Ectodermal cell (in vitro differentiated cells): ENCODE measurements around the gene UGT1A6.

ENCODE experiments used
- H3K27ac ChIP-seq: 2 replicates; pipeline ENCODE4 v1.7.0; 2013; ENCODE audit warnings: mild to moderate bottlenecking, low read depth, low read length; ENCODE audit not compliant: insufficient read depth, poor library complexity, severe bottlenecking
- H3K27me3 ChIP-seq: 2 replicates; pipeline ENCODE4 v1.7.0; 2013; ENCODE audit warnings: mild to moderate bottlenecking, low read length; ENCODE audit not compliant: insufficient read depth, control insufficient read depth, poor library complexity, severe bottlenecking
- H3K36me3 ChIP-seq: one replicate; pipeline ENCODE4 v1.7.0; 2013; ENCODE audit warnings: low read length; ENCODE audit not compliant: control insufficient read depth, insufficient read depth
- H3K4me1 ChIP-seq: one replicate; pipeline ENCODE4 v1.7.0; 2013; ENCODE audit warnings: low read length; ENCODE audit not compliant: control insufficient read depth, insufficient read depth
- H3K4me3 ChIP-seq: 2 replicates; pipeline ENCODE4 v1.7.0; 2013; ENCODE audit warnings: low read depth, low read length, control low read depth; ENCODE audit not compliant: insufficient read depth
- H3K9me3 ChIP-seq: 2 replicates; pipeline ENCODE4 v1.7.0; 2013; ENCODE audit warnings: mild to moderate bottlenecking, low read length, moderate library complexity; ENCODE audit not compliant: control insufficient read depth
- WGBS, 2 experiments: methylation state at CpG; one replicate each; pipeline ENCODE4 v1.1.7; 2013; ENCODE audit warnings: missing lambda C conversion rate in 2 of 2; 5-methylcytosine and 5-hydroxymethylcytosine counted together

The UGT1A6 gene

DNA sequence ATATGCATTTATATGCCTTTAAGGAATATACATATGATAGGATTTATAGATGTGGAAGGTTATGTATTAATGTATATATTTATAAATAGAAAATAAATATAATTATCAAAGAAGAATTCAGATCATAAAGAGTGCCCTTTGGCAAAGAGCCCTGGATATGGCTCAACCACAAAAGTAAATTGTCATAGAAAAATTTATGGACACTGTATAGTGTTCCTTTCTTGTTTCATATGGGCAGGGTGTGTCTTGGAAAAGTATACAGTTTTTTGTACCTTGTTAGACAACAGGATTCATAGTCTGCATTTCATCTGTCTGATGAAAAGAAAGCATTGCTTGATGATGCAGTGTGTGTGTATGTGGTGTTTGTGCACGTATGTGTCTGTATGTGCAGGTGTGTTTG, 8.1 kb upstream of the UGT1A6 start:
- no peak overlapping the region for H3K4me3 ChIP-seq
- H3K27me3 ChIP-seq: no peaks in the 10 kb centered on the region
- no peak overlapping the region for H3K27ac ChIP-seq
- no peaks in the 10 kb centered on the region for H3K9me3 ChIP-seq
- no peaks in the 10 kb centered on the region for H3K36me3 ChIP-seq
- WGBS, 2 experiments: 67 to 91% methylated on average over 1 of the region's 1 CpG
- no peaks in the 10 kb centered on the region for H3K4me1 ChIP-seq

DNA sequence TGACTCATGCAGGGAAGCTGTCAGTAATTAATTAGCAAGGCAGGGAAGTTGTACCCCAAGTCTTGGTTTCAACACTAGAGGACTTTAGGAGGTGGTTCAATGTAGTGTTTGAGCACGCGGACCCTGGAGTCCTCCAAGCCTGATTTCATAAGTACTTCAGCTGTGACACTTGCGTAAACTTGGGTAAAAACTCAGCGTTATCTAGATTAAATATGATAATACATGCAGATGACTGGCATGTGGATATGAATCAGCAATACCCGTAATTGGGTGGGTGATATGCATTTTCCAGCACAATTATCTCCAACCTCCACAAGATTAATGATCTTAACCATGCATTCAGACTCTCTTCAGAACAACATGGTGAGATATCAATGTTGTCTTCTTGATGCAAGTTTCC, 5.8 kb upstream of the UGT1A6 start:
- 86 to 92% methylated on average over 5 of the region's 5 CpGs for WGBS, 2 experiments
- no peaks in the 10 kb centered on the region for H3K36me3 ChIP-seq
- H3K27ac ChIP-seq: no peak overlapping the region
- no peak overlapping the region for H3K4me3 ChIP-seq
- H3K27me3 ChIP-seq: no peaks in the 10 kb centered on the region
- no peaks in the 10 kb centered on the region for H3K4me1 ChIP-seq
- no peaks in the 10 kb centered on the region for H3K9me3 ChIP-seq

DNA sequence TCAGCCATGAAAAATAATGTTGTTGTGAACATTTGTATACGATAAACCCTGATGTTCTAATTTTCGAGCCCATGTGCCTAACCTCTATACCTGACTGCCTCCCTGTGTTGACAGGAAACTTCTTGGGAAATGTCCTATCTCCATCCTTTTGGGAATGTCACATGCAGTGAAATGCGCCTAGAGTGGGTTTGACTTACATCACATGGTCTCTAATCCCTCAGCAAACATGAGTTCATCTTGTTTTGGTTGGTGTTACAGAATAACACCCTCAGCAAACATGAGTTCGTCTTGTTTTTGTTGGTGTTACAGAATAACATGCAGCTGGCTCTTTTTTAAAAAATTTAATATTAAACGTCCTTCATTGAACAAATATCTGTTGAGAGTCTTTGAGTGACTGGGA, 4.3 kb upstream of the UGT1A6 start:
- H3K27ac ChIP-seq: no peak overlapping the region
- H3K4me3 ChIP-seq: no peak overlapping the region
- no peaks in the 10 kb centered on the region for H3K27me3 ChIP-seq
- H3K36me3 ChIP-seq: no peaks in the 10 kb centered on the region
- no peaks in the 10 kb centered on the region for H3K4me1 ChIP-seq
- WGBS, 2 experiments: 94% methylated on average over 5 of the region's 5 CpGs
- H3K9me3 ChIP-seq: no peaks in the 10 kb centered on the region

DNA sequence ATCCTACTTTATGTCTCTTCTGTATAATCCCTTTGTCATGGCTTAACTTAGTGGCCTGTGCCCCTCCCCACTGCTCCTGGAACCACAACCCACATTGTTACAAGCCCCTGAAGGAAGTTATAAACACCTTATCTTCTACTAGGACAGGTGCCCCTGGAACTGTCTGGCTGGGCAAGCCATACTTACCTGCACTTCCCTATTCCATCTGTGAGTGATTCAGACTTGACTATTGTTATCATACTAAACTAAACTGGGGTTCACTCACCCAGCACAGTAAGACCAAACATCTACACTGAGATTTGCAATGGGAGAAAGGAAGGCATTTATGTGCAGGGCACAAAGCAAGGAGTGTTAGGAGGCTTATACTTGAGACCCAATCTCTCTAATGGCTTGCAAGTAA, 3.7 kb upstream of the UGT1A6 start:
- H3K36me3 ChIP-seq: no peaks in the 10 kb centered on the region
- no peaks in the 10 kb centered on the region for H3K27me3 ChIP-seq
- H3K4me1 ChIP-seq: no peaks in the 10 kb centered on the region
- no peak overlapping the region for H3K4me3 ChIP-seq
- no peaks in the 10 kb centered on the region for H3K9me3 ChIP-seq
- H3K27ac ChIP-seq: no peak overlapping the region

DNA sequence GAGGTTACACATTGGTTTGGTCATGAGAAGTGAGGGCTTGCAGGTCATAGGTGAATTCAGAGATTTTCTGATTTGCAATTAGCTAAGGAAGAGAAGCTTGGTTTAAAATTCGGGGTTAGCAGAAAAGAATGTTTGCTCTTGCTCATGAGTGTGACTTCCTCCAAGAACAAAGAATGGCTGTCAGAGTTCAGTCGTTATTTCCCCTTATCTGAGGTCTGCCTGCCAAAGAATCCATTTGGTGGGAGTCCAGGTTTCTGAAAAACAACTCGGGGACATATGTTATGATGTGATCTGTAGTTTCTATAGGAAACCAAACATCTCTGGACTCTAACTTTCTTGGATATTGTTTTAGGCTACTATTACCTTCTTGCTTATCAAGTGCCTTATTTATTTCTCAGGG, 3.2 kb upstream of the UGT1A6 start:
- Histone ChIP-seq H3K27me3 (no peaks in the 10 kb centered on the region), H3K9me3 (no peaks in the 10 kb centered on the region), H3K27ac (no peak overlapping the region), H3K4me1 (no peaks in the 10 kb centered on the region), H3K36me3 (no peaks in the 10 kb centered on the region), H3K4me3 (no peak overlapping the region)
- 88% methylated on average over 3 of the region's 3 CpGs for WGBS, 2 experiments

DNA sequence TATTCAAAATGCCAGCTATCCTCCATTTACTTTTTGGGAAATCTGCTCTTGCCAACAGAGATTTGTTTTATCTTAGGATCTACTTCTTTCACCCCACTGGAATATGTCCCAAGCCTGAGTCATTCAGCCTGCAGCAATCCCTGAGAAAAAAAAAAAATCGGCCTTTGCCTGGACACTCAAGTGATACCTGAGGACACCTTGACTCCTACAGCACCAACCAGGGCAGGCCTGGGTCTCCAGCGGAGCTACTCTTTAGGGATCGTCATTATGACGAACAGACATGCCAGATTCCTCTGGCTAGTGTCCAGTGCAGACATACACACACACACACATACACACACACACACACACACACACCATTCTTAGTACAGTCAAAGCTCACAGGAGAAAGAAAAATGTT, 2.2 kb upstream of the UGT1A6 start:
- H3K27me3 ChIP-seq: no peaks in the 10 kb centered on the region
- no peaks in the 10 kb centered on the region for H3K9me3 ChIP-seq
- H3K27ac ChIP-seq: no peak overlapping the region
- H3K36me3 ChIP-seq: no peaks in the 10 kb centered on the region
- WGBS, 2 experiments: 91 to 95% methylated on average over 4 of the region's 4 CpGs
- H3K4me1 ChIP-seq: no peaks in the 10 kb centered on the region
- H3K4me3 ChIP-seq: no peak overlapping the region

DNA sequence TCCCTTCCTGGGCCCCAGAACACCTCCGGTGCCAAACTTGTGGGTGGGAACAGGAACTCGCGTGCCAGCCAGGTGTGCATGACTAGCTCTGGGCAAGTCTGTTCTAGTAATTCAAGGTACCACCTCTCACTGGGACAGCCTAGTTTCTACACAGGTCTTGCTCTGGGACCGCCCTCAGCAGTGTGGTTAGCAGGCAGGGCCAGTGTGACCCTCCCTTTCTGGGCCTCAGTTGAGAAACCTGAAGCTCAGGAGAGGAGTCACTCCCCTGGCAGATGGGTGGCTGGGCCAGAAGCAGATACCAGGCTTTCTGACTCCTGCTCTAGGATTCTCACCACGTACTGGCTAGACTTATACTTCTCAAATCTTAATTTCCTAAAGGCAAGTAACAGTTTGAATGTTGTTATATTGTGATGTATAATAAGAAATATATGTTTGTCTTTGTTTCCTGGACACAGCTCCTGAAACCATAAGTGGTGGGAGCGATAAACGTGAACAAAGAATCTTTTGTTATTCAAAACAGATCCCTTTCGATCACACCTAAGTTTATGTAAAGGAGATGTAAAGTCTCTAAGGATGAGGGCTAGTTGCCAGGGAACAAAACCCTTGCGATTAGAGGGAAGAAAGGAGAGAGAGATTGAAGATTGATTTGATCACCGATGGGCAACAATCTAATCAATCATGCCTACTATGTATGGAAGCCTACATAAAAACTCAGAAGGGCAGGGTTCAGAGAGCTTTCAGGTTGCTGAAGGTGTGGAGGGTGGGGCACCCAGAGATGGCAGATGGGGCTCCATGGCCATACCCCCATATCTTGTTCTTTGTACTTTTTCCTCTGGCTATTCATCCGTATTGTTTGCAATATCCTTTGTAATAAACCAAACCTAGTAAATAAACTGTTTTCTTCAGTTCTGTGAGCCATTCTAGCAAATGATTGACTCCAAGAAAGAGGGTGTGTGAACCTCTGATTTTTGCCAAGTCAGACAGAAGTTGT, 952 bp upstream of the UGT1A6 start:
- Histone ChIP-seq H3K4me3 (no peak overlapping the region), H3K9me3 (no peaks in the 10 kb centered on the region), H3K27me3 (no peaks in the 10 kb centered on the region), H3K4me1 (no peaks in the 10 kb centered on the region), H3K27ac (no peak overlapping the region), H3K36me3 (no peaks in the 10 kb centered on the region)
- WGBS, 2 experiments: 86 to 87% methylated on average over 10 of the region's 11 CpGs

DNA sequence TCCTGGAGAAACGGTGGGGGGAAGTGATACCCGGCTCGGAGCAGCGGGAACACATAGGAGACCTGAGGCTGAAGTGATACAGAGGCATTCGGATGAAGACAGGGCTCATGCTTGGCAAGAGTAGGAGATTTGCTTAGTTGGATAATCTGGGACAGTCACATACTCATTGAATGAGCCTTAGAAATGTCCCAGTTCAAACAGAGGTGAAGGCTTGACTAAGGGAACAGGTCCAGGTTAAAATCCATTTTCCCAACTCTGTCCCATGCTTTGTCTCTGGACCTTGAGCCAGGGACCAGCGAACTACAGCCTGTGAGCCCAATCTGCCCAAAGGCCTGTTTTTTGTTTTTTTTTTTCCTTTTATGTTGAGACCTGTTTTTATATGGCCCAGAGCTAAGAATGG, 1.3 kb downstream of the UGT1A6 start:
- Histone ChIP-seq H3K27ac (no peak overlapping the region), H3K4me1 (no peaks in the 10 kb centered on the region), H3K27me3 (no peaks in the 10 kb centered on the region), H3K36me3 (no peaks in the 10 kb centered on the region), H3K9me3 (no peaks in the 10 kb centered on the region), H3K4me3 (no peak overlapping the region)
- 80 to 82% methylated on average over 6 of the region's 6 CpGs for WGBS, 2 experiments

DNA sequence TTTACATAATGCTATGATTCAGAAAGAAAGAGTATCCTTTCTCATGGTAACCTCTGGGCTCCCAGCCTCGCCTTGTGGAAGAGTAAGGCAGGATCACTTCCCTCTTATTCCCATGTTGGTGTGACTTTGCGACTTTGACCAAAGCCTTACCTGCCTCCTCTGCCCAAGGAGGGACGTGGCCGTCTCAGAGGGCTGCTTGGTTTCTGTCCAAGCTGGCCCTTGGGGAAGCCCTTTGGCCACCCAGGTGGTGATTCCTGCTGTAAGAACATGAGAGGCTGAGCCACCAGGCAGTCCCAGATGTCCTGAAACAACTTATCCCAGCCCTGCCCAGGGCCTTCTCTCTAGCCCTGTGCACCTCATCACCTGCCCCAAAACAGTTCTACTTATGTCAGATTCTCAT, 6.0 kb downstream of the UGT1A6 start:
- Histone ChIP-seq H3K4me3 (no peak overlapping the region), H3K9me3 (no peaks in the 10 kb centered on the region), H3K27ac (no peak overlapping the region), H3K36me3 (no peaks in the 10 kb centered on the region), H3K4me1 (peaks cover 8% of the 10 kb centered on the region), H3K27me3 (no peaks in the 10 kb centered on the region)
- 75 to 87% methylated on average over 4 of the region's 4 CpGs for WGBS, 2 experiments

DNA sequence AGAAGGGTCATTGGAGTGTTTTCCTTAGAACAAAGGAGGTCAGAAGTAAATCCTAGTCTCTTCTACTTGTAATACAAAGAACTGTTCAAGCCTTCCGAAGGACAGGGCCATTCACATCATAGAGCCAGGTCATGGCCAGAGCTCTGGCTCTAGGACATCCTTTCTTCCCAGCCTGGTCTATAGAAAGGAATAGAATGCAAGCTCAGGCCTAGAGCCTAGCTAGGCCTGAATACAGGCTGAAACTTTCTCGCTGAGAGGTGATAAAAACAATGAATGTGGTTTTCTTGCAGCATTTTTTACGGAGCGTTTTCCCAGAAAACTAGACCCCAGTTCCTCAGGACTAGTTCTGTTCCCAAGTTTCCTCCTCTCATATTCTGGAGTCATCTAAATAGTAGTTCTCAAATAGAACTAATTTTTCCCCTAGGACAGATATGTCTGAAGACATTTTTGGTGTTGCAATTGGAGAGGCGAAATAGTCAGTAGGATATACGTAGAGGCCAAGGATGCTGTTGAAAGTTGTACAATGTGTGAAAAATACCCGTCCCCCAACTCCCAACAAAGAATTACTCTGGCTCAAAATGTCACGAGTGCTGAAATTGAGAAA, 6.8 kb downstream of the UGT1A6 start:
- 83 to 84% methylated on average over 8 of the region's 8 CpGs for WGBS, 2 experiments

More for the DNA sequence above, 6.8 kb downstream of the UGT1A6 start:
- Histone ChIP-seq H3K9me3 (no peaks in the 10 kb centered on the region), H3K36me3 (no peaks in the 10 kb centered on the region), H3K4me3 (no peak overlapping the region), H3K27ac (peak overlapping the region; percentile 50), H3K4me1 (peaks cover 8% of the 10 kb centered on the region), H3K27me3 (no peaks in the 10 kb centered on the region)
